ENCODE data around the gene KLF11. TPM values are rescaled to one million over a fixed set of nuclear protein-coding genes. Genes with fewer than 3 reads are reported as not detected.

Gene KLF11
- total and polyA plus RNA-seq, 2 of the 8 experiments (the other 6 are each of a cell fraction or from before 2014, with no cell fraction given), result 6.4 to 10.1 TPM

- no peaks in the 10 kb centered on the region for H3K23me2 ChIP-seq (ENCODE audit: low read depth, low read length)
- no peak overlapping the region for H4K91ac ChIP-seq (replicated peaks; ENCODE audit: insufficient read length, low read length)
- no peak overlapping the region for H2BK5ac ChIP-seq (ENCODE audit: low read depth, low read length)
- no peak overlapping the region for H3K4me2 ChIP-seq (ENCODE audit: insufficient read depth in 1 of 2, low read depth in 2 of 2, low read length in 2 of 2)
- no peaks in the 10 kb centered on the region for H3K27me3 ChIP-seq (replicated peaks in 1 of 4; ENCODE audit: control insufficient read depth in 3 of 4, extremely low read depth in 1 of 4, insufficient read depth in 3 of 4, low read length in 3 of 4)
- FAIRE-seq (no peak), DNase-seq (ENCODE audit: low read depth in 1 of 2, low spot score in 2 of 2) (no peak)
- no peak overlapping the region for H3K14ac ChIP-seq (ENCODE audit: insufficient read length)
- no peak overlapping the region for H2AFZ ChIP-seq (ENCODE audit: low read length)
- H4K5ac ChIP-seq (ENCODE audit: insufficient read length, low read depth, low read length), result no peak overlapping the region
- H3K4ac ChIP-seq (replicated peaks; ENCODE audit: insufficient read length, low read depth, low read length), result no peak overlapping the region
- no peak overlapping the region for H3K18ac ChIP-seq (ENCODE audit: extremely low read depth, low read length)
- ChIA-PET CTCF (ENCODE audit: partially characterized antibody) (interaction anchor here (0.6 to 1.6 kb wide), 7 partner anchors 17 to 246 kb away, joined by 3 to 5 read pairs (median 3); no protein-coding TSS in a partner anchor), POLR2A (ENCODE audit: partially characterized antibody) (no interaction called here)
- no peak overlapping the region for H3K23ac ChIP-seq (ENCODE audit: insufficient read length)
- H4K8ac ChIP-seq (ENCODE audit: extremely low read depth, insufficient read depth, low read length), result no peak overlapping the region; the same call in 1 of the 2 replicates
- H4K20me1 ChIP-seq (replicated peaks in 1 of 2; ENCODE audit: control insufficient read depth in 1 of 2, insufficient read depth in 2 of 2, low read length in 2 of 2), result no peaks in the 10 kb centered on the region
- H3K4me3 ChIP-seq (ENCODE audit: extremely low read depth in 1 of 4, insufficient read depth in 2 of 4, low read depth in 3 of 4, low read length in 4 of 4), result no peak overlapping the region
- no peaks in the 10 kb centered on the region for H3K4me1 ChIP-seq (replicated peaks in 1 of 4; ENCODE audit: control insufficient read depth in 3 of 4, insufficient read depth in 4 of 4, low read length in 3 of 4)
- no peak overlapping the region for H2BK20ac ChIP-seq (ENCODE audit: low read length)
- 91% methylated on average over 10 of the region's 10 CpGs; no CpG with 5 or more reads in 1 of the 2 experiments for WGBS, 2 experiments (ENCODE audit: extremely low coverage in 1 of 2, insufficient coverage in 1 of 2, insufficient read length in 1 of 2, insufficient replicate concordance in 2 of 2, low coverage in 1 of 2, low lambda C conversion rate in 2 of 2, missing lambda C conversion rate in 1 of 2)
- no peak overlapping the region for H2AK5ac ChIP-seq (ENCODE audit: low read depth, low read length)
- no peak overlapping the region for H3K27ac ChIP-seq (ENCODE audit: low read depth, low read length)
- no peak overlapping the region for H3K56ac ChIP-seq (replicated peaks; ENCODE audit: insufficient read length, low read depth, low read length)
- H3K79me2 ChIP-seq (ENCODE audit: control insufficient read depth in 1 of 2, insufficient read depth in 2 of 2, low read length in 2 of 2), result no peaks in the 10 kb centered on the region
- H3K36me3 ChIP-seq (ENCODE audit: control insufficient read depth in 2 of 4, insufficient read depth in 4 of 4, low read length in 3 of 4), result no peaks in the 10 kb centered on the region
- TF ChIP-seq E2F6 (IDR thresholded peaks at IDR 0.05) (no peak), SIX5 (IDR thresholded peaks at IDR 0.05; ENCODE audit: low read depth, low read length) (no peak), CTCF (IDR thresholded peaks at IDR 0.05; ENCODE audit: control extremely low read depth in 1 of 3, insufficient read depth in 1 of 3, low read depth in 1 of 3, low read length in 3 of 3) (peak; percentile 11 to 30 (median 14); a peak in 3 of 4 replicates), YY1 (IDR thresholded peaks at IDR 0.05; ENCODE audit: low read depth, low read length) (no peak), RAD21 (IDR thresholded peaks at IDR 0.05 in 1 of 2, conservative IDR thresholded peaks at IDR 0.05 in 1 of 2; ENCODE audit: low read depth in 2 of 2, low read length in 2 of 2) (peak; percentile 46 to 53), ZNF274 (IDR thresholded peaks at IDR 0.05; ENCODE audit: borderline replicate concordance, extremely low read depth, low read length) (no peak), MAX (IDR thresholded peaks at IDR 0.05) (no peak)
- H3K79me1 ChIP-seq (ENCODE audit: low read depth, low read length), result no peaks in the 10 kb centered on the region
- no peak overlapping the region for H2BK12ac ChIP-seq (ENCODE audit: low read depth, low read length)
- no peak overlapping the region for H2BK15ac ChIP-seq (ENCODE audit: low read length)
- H2BK120ac ChIP-seq (replicated peaks; ENCODE audit: low read depth, low read length), result no peak overlapping the region
- no peaks in the 10 kb centered on the region for H3K9me3 ChIP-seq (ENCODE audit: insufficient read depth in 2 of 2, low read depth in 1 of 2, low read length in 1 of 2)
- no peak overlapping the region for H3K9ac ChIP-seq (replicated peaks in 1 of 4; ENCODE audit: extremely low read depth in 1 of 4, low read depth in 3 of 4, low read length in 3 of 4)
These were observed 20.2 kb upstream of the KLF11 start for GRCh38 chr2:10022966-10023662.
